Caco-2 (cell line): ENCODE measurements around the gene INO80. TPM values are rescaled to one million over a fixed set of nuclear protein-coding genes. Genes with fewer than 3 reads are reported as not detected.
A peak's percentile ranks its signal among the peaks of the same experiment; 100 is the strongest.

ENCODE experiments used
- BruUV-seq: library from RNA; stranded (reverse); fragments of 400-500 nt; replicated peaks from 2 replicates; lab custom pipeline; 2021; lab: Mats Ljungman, UMichigan
- CTCF ChIA-PET: fragments of 300-600 bp; sonication (Branson Sonifier 250); formaldehyde crosslinking; loops from one replicate; lab custom pipeline; 2022; ENCODE audit warnings: antibody characterized with exemption; lab: Charles Lee
- POLR2A ChIA-PET: fragments of 300-600 bp; sonication (Branson Sonifier 250); formaldehyde crosslinking; loops from one replicate; lab custom pipeline; 2022; ENCODE audit warnings: antibody characterized with exemption; lab: Charles Lee
- DNase-seq, 2 experiments: peaks; one replicate each; pipeline versions ENCODE4 v3.0.0 to v3.0.0-alpha.2; 2020 to 2022
- H3K27me3 ChIP-seq: replicated peaks from 2 replicates; pipeline ENCODE4 v1.6.0; 2011; ENCODE audit warnings: low read length; ENCODE audit not compliant: control insufficient read depth, insufficient read depth
- H3K36me3 ChIP-seq: 2 replicates; pipeline ENCODE4 v1.5.1; 2011; ENCODE audit warnings: low read length; ENCODE audit not compliant: control insufficient read depth, insufficient read depth
- H3K4me1 ChIP-seq: fragments of 250-450 bp; sonication (Bioruptor Pico); 2 replicates; pipeline ENCODE4 v1.5.1; 2020; ENCODE audit warnings: mild to moderate bottlenecking
- H3K4me3 ChIP-seq: 2 replicates; pipeline ENCODE4 v1.5.1; 2011; ENCODE audit warnings: low read depth, mild to moderate bottlenecking, control low read depth, low read length
- H3K9me3 ChIP-seq: fragments of 250-450 bp; sonication (Bioruptor Pico); 2 replicates; pipeline ENCODE4 v1.5.1; 2020; ENCODE audit warnings: mild to moderate bottlenecking, moderate library complexity
- H3K27ac Mint-ChIP-seq: one replicate; pipeline ENCODE4 v1.8.0; 2022; ENCODE audit warnings: mixed read lengths; ENCODE audit not compliant: unreplicated experiment
- H3K27me3 Mint-ChIP-seq: one replicate; pipeline ENCODE4 v1.8.0; 2022; ENCODE audit warnings: mixed read lengths; ENCODE audit not compliant: insufficient read depth, unreplicated experiment
- H3K36me3 Mint-ChIP-seq: one replicate; pipeline ENCODE4 v1.8.0; 2022; ENCODE audit warnings: mild to moderate bottlenecking, mixed read lengths; ENCODE audit not compliant: insufficient read depth, unreplicated experiment
- H3K4me1 Mint-ChIP-seq: one replicate; pipeline ENCODE4 v1.8.0; 2022; ENCODE audit warnings: low read depth, mixed read lengths; ENCODE audit not compliant: unreplicated experiment
- H3K4me3 Mint-ChIP-seq: one replicate; pipeline ENCODE4 v1.8.0; 2022; ENCODE audit warnings: mild to moderate bottlenecking, moderate library complexity, mixed read lengths; ENCODE audit not compliant: unreplicated experiment
- H3K9me3 Mint-ChIP-seq: one replicate; pipeline ENCODE4 v1.8.0; 2022; ENCODE audit warnings: mixed read lengths; ENCODE audit not compliant: unreplicated experiment
- CTCF ChIP-seq, 2 experiments: fragments of 200-600 bp in 1 of 2; IDR thresholded peaks; 1 replicate in 1 of 2; 2 replicates in 1 of 2; pipeline versions ENCODE4 v1.5.1 to v1.8.0; 2011 to 2022; ENCODE audit warnings: antibody characterized with exemption in 1 of 2, control low read depth in 1 of 2, inconsistent platforms in 1 of 2, low read depth in 1 of 2, low read length in 1 of 2, mild to moderate bottlenecking in 1 of 2, moderate library complexity in 1 of 2; ENCODE audit not compliant: insufficient read depth in 1 of 2, severe bottlenecking in 1 of 2, unreplicated experiment in 1 of 2
- intact Hi-C: fragments of 100-400 bp; cut with micrococcal nuclease; formaldehyde crosslinking; loops from one replicate; pipeline ENCODE4 v1.10.0; 2022; ENCODE audit not compliant: unreplicated experiment
- total RNA-seq: library from RNA; stranded (reverse); gene quantifications from 2 replicates; pipeline ENCODE4 v1.2.3, GENCODE V29; 2022

INO80 gene
- total RNA-seq, 1 experiment from 2014 or later = 24.4 TPM

GRCh38 chr15:40929660-40930429 lies 186.2 kb downstream of the INO80 start:
- no peaks in the 10 kb centered on the region for H3K27me3 ChIP-seq
- peaks cover 34% of the 10 kb centered on the region for H3K4me1 ChIP-seq
- H3K4me1 Mint-ChIP-seq = peaks cover 35% of the 10 kb centered on the region
- peak; percentile 61 to 74 for DNase-seq
- no peaks in the 10 kb centered on the region; the same call in 1 of the 2 replicates for H3K36me3 ChIP-seq
- H3K4me3 ChIP-seq = peak overlapping the region; percentile 65
- H3K9me3 ChIP-seq = no peaks in the 10 kb centered on the region
- no TSS peak for BruUV-seq
- intact Hi-C loops = loop anchor here (1.0 kb wide), 1 partner anchor 23 kb away; the partner anchor contains the start of gene CHAC1
- H3K4me3 Mint-ChIP-seq = peak overlapping the region; percentile 84
- H3K27ac Mint-ChIP-seq = peak overlapping the region; percentile 88
- ChIA-PET POLR2A (interaction anchor here (0.9 to 2.6 kb wide), 9 partner anchors 12 to 122 kb away, joined by 3 to 27 read pairs (median 7); partner anchors contain the start of genes CHAC1, DNAJC17, VPS18 and ZFYVE19), CTCF (interaction anchor here (0.6 to 2.6 kb wide), 25 partner anchors 8 to 301 kb away, joined by 3 to 56 read pairs (median 7); partner anchors contain the start of genes CHAC1, CHP1, EXD1 and VPS18)
- H3K27me3 Mint-ChIP-seq = no peaks in the 10 kb centered on the region
- no peak for TF ChIP-seq CTCF (IDR thresholded peaks at IDR 0.05; ENCODE audit: insufficient read depth in 1 of 2, low read depth in 1 of 2, low read length in 1 of 2, severe bottlenecking in 1 of 2, unreplicated experiment in 1 of 2)
- H3K9me3 Mint-ChIP-seq = no peaks in the 10 kb centered on the region
- H3K36me3 Mint-ChIP-seq = peaks cover 12% of the 10 kb centered on the region

Other genes with a start within 250 kb of the INO80 start
- gene RHOV, start 242.0 kb downstream of the INO80 start, total RNA-seq = 3.2 and 4.4 TPM in 2 replicates
- 27.3 and 29.3 TPM in 2 replicates for gene VPS18, start 221.8 kb downstream of the INO80 start, total RNA-seq
- gene DLL4, start 186.9 kb downstream of the INO80 start, total RNA-seq = 3.4 TPM in 2 replicates
- gene CHAC1, start 162.8 kb downstream of the INO80 start, total RNA-seq = 54.0 and 55.8 TPM in 2 replicates
- gene EXD1, start 114.5 kb upstream of the INO80 start, total RNA-seq = not detected in 2 replicates
- gene CHP1, start 115.0 kb upstream of the INO80 start, total RNA-seq = 129 and 139 TPM in 2 replicates
- 23.4 and 26.4 TPM in 2 replicates for gene OIP5, start 216.3 kb upstream of the INO80 start, total RNA-seq
- gene NUSAP1, start 216.6 kb upstream of the INO80 start, total RNA-seq = 106 and 110 TPM in 2 replicates